GM21390 (cell line): ENCODE measurements around the gene WDR86.

Experiments
- ATAC-seq: cut with Tn5 transposase; IDR thresholded peaks from one replicate; pipeline ENCODE4 v1.9.1; 2021; ENCODE audit not compliant: unreplicated experiment

WDR86 gene

DNA sequence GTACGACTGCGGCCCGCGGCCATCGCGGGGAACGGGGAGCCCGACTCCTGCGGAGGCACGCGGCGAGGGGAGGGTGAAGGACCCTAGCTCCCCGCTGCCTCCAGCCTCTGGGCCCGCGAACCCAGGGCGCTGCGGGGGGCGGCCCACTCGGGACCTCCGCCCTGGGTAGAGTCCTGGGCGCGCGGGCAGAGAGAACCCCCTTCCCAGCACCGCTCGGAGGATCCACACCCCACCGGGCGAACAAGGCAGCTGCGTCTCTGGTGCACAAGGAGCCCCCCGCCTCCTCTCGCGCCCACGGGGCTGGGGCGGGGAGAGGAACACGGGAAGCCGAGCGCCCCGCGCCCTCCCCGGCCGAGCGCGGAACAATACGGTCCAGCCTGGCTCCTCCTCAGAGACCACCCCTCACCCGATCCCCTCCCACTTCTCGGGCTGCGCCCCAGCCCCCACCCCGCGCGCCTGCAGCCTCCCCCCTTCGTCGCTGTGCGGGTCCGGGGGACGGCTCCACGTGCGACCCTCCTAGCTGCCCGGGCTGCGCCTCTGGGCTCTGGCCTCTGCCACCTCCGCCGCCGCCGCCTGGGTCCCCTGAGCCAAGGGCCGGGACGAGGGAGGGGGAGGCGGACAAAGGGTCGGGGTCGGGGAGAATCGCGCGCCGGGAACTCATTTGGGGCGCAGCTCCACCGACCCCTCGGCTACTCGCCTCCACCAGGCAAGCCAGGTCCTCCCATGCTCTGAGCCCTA is at the start of gene WDR86:
Gene WDR86 (minus strand): TSS at position 372 of the 738 bp plus-strand sequence. CDS start 449 bp downstream, outside the sequence.
- no peak for ATAC-seq

GRCh38 chr7:151457534-151457933 is 47.7 kb upstream of the WDR86 start:
- ATAC-seq: no peak

DNA sequence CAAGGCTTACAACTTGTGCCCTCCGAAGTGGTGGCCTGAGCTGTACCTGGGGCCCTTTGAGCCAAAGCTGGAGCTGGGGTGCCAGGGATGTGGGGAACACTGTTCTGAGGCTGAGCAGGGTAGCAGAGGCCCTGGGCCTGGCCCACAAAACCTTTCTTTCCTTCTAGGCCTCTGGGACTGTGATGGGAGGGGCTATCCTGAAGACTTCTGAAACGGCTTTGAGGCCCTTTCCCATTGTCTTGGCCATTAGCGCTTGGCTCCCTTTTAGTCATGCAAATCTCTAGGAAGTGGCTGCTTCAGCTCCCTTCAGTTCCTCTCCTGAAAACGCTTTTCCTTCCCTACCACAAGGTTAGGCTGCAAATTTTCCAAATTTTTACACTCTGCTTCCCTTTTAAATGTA is 46.9 kb upstream of the WDR86 start:
- ATAC-seq: no peak

- no peak for ATAC-seq
Measured at GRCh38 chr7:151456276-151456675, 46.4 kb upstream of the WDR86 start.

DNA sequence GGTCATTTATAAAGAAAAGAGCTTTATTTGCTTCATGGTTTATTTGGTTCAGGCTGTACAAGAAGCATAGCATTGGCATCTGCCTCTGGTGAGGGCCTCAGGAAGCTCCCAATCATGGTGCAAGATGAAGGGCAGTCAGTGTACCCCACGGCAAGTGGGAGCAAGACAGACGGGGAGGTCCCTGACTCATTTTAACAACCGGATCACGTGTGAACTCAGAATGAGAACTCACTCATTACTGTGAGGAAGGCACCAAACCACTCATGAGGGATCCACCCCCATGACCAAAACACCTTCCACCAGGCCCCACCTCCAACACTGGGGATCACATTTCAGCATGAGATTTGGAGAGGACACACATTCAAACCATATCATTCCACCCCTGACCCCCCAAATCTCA is 45.9 kb upstream of the WDR86 start:
- ATAC-seq: no peak

- ATAC-seq: no peak
Measured at GRCh38 chr7:151454932-151455530, 45.2 kb upstream of the WDR86 start.

- no peak for ATAC-seq
Measured at GRCh38 chr7:151454305-151454704, 44.5 kb upstream of the WDR86 start.

- no peak for ATAC-seq
Measured at GRCh38 chr7:151453326-151453791, 43.5 kb upstream of the WDR86 start.

DNA sequence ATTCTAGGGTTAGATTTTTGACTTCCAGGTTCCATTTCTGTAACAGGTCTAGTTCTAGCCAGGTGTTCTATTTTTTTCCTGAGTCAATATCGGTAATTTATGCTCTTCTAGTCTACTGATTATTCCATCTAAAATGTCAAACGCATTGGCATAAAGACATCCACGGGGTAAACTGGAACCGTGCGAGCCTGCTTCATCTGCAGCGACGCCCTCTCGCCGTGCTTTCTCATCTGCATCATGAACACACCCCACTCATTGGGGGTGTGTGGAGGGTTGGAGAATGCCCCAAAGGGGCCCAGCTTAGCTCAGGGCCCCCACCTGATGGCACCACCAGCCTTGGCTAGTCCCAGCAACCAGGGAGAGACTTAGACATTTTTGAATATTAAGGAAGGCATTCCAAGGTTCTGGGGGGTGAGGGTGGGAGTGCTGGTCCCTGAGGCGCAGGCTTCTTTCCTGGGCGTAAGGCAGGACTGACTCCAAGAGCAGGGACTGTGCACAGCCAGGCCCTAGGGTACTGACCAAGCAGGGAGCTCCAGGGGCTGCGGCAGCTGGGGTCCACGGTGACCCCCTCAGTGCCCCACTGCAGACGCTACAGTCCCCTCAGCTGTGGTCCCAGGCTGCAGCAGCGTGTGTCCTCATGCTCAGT is 43.0 kb upstream of the WDR86 start:
- no peak for ATAC-seq

DNA sequence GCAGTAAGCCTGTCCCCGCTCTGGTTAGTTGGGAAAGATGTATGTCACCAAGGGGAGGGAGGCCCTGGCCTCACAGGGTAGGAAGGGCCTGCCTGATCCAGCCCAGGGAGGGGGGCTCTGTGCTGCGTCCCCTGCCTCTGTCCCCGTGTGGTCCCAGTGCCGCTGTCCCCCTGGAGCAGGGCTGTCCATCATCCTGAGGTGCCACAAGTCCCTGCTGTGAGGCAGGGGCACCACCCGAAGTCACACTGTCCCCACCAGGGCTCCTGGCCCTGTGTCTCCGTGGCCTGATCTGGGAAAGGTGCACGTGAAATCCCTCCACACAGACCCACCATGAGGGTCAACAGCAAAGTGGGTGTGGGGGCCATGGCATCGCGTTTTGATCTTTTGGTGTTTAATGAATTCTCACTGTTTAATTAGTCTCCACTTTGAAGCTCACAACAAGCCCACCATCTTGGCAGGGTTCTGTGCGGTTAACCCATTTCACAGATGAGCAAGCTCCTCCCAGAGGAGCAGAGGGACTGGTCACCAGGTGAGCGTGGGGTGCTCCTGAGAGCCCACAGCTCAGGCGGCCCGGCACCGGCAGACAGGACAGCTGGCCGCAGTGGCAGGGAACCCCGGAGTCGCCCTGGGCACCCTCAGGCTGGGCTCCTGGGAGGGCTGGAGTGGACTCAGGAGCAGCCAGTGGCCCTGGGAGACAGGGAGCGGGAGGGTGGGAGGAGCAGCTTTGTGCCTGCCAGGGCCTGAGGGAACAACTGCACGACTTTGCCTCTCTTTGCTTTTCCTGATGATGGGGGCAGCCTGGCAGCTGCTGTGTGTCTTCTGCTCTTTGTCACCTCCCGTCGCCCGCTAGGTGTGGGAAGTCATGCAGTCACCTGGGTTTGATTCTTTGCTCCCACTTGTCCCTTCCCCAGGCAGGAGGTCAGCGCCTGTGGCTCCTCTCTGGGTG is 42.1 kb upstream of the WDR86 start:
- no peak for ATAC-seq

DNA sequence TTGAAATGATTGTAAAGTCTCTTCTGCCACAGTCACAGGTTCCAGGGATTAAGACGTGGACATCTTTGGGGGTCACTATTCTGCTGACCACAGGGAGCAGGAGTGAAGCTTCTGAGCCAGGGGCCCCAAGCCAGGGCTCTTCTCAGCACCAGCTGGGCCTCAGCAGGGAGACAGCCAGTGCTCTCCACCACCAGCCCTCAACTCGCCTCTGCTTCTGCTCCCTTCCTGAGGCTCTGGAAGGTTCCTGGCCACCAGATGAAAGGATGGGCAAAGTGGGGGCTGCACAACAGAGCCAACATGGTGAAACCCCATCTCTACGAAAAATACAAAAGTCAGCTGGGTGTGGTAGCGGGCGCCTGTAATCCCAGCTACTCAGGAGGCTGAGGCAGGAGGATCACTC is 41.3 kb upstream of the WDR86 start:
- no peak for ATAC-seq

GRCh38 chr7:151449990-151450389 is 40.2 kb upstream of the WDR86 start:
- no peak for ATAC-seq

GRCh38 chr7:151448261-151449252 is 38.7 kb upstream of the WDR86 start:
- peak; percentile 78 for ATAC-seq

- no peak for ATAC-seq
Measured at GRCh38 chr7:151447901-151448260, 38.0 kb upstream of the WDR86 start.

- ATAC-seq: no peak
Measured at GRCh38 chr7:151447312-151447711, 37.5 kb upstream of the WDR86 start.

- no peak for ATAC-seq
Measured at GRCh38 chr7:151446412-151446811, 36.6 kb upstream of the WDR86 start.

DNA sequence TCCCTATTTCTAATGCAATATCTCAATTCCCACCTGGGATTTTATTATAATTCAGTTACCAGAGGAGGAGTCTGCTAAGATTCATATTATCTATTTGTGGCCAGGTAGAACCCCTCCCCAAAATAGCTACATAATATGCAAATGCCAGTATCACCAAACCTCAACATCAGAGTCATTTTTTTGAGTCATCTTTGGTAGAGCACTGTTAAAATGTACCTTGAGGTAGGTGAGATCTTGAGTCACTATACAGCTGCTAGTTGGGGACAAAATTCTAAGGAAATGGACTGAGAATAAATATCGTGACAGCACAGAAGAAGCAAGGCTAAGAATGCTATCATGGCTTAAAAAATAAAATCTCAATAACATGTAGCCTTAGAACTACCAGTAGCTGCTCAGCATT is 34.8 kb upstream of the WDR86 start:
- no peak for ATAC-seq

GRCh38 chr7:151442776-151443496 is 33.1 kb upstream of the WDR86 start:
- ATAC-seq: no peak

DNA sequence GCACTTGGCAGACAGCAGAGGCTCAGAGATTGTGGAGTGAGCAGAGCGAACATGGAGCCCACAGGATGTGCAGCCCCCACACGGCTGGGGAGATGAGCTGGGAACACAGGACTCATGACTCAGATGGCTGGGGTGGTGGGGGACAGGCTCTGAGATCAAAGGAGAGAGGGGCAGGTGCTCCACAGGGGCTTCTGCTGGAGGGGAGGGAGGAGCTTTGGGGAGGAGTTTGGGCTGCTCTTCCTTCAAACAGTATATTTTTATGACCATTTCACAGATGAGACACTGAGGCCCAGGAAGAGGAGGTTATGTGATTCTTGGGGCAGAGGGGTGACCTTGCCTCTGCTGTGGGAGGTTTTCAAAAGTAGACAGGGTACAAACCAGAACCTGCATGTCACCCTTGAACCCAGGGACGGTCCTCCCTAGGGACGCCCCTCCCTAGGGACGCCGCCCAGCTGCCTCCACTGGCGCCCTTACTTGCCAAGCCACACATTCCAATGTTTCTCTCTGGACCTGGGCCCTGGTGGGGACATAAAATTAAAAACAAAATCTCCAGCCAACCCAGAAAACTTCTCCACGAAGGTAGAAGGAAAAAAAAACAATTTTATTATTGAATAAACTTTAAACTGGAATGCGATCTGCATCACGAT is 31.1 kb upstream of the WDR86 start:
- ATAC-seq: no peak
